PC-3 (cell line): ENCODE results near the gene ALDH16A1. TPM values are rescaled to one million over a fixed set of nuclear protein-coding genes. Genes with fewer than 3 reads are reported as not detected.

ENCODE experiments used
- ATAC-seq: fragments of 200-7000 bp; cut with Tn5 transposase; 2 replicates; pipeline ENCODE4 v1.9.1; 2020; ENCODE audit warnings: mild to moderate bottlenecking, moderate library complexity
- BruUV-seq: library from RNA; stranded (reverse); fragments of 400-500 nt; replicated peaks from 2 replicates; lab custom pipeline; 2021; lab: Mats Ljungman, UMichigan
- CTCF ChIA-PET: fragments of 300-600 bp; sonication (Branson Sonifier 250); formaldehyde crosslinking; loops from one replicate; lab custom pipeline; 2022; ENCODE audit warnings: antibody characterized with exemption; lab: Charles Lee
- POLR2A ChIA-PET: fragments of 300-600 bp; sonication (Branson Sonifier 250); formaldehyde crosslinking; loops from one replicate; lab custom pipeline; 2022; ENCODE audit warnings: antibody characterized with exemption; ENCODE audit not compliant: unreplicated experiment; lab: Charles Lee
- DNase-seq: peaks from one replicate; pipeline ENCODE4 v3.0.0-alpha.2; 2015
- H2AFZ ChIP-seq: fragments of 300-600 bp; sonication (generic); 2 replicates; pipeline ENCODE4 v1.6.0; 2016; ENCODE audit warnings: antibody characterized with exemption, low read length
- H3F3A ChIP-seq: fragments of 300-600 bp; sonication (generic); one replicate; pipeline ENCODE4 v1.6.0; 2017; ENCODE audit warnings: antibody characterized with exemption, low read length, control low read depth, mild to moderate bottlenecking; ENCODE audit not compliant: unreplicated experiment
- H3K27ac ChIP-seq: fragments of 300-600 bp; sonication (generic); 2 replicates; pipeline ENCODE4 v1.5.1; 2016; ENCODE audit warnings: mild to moderate bottlenecking, low read length
- H3K27me3 ChIP-seq: fragments of 300-600 bp; sonication (generic); 2 replicates; pipeline ENCODE4 v1.6.1; 2016; ENCODE audit warnings: low read length, mixed read lengths
- H3K36me3 ChIP-seq: fragments of 300-600 bp; sonication (generic); 2 replicates; pipeline ENCODE4 v1.6.1; 2016; ENCODE audit warnings: low read depth, mixed run types, low read length, mixed read lengths
- H3K4me1 ChIP-seq: fragments of 300-600 bp; sonication (generic); 2 replicates; pipeline ENCODE4 v1.5.1; 2016; ENCODE audit warnings: low read length; ENCODE audit not compliant: insufficient read depth
- H3K4me2 ChIP-seq: fragments of 300-600 bp; sonication (generic); 2 replicates; pipeline ENCODE4 v1.6.0; 2016; ENCODE audit warnings: low read length
- H3K4me3 ChIP-seq: fragments of 300-600 bp; sonication (generic); 2 replicates; pipeline ENCODE4 v1.5.1; 2016; ENCODE audit warnings: mild to moderate bottlenecking, low read length, mixed read lengths
- H3K79me2 ChIP-seq: fragments of 300-600 bp; sonication (generic); 2 replicates; pipeline ENCODE4 v1.6.1; 2017; ENCODE audit warnings: low read length, mixed read lengths
- H3K9ac ChIP-seq: fragments of 300-600 bp; sonication (generic); 2 replicates; pipeline ENCODE4 v1.6.0; 2016; ENCODE audit warnings: mild to moderate bottlenecking, low read length
- H3K9me2 ChIP-seq: fragments of 300-600 bp; sonication (generic); replicated peaks from 2 replicates; pipeline ENCODE4 v1.6.1; 2016; ENCODE audit warnings: mixed run types, low read length, mixed read lengths
- H3K9me3 ChIP-seq: fragments of 300-600 bp; sonication (generic); 2 replicates; pipeline ENCODE4 v1.6.1; 2016; ENCODE audit warnings: low read length, mixed read lengths
- H4K20me1 ChIP-seq: fragments of 300-600 bp; sonication (generic); 2 replicates; pipeline ENCODE4 v1.6.1; 2016; ENCODE audit warnings: low read length, mixed read lengths
- CTCF ChIP-seq: fragments of 300-600 bp; sonication (generic); conservative IDR thresholded peaks from 2 replicates; pipeline ENCODE4 v1.5.1; 2017; ENCODE audit warnings: antibody characterized with exemption, low read depth, mild to moderate bottlenecking, low read length
- EZH2 ChIP-seq: fragments of 300-600 bp; sonication (generic); IDR thresholded peaks from one replicate; pipeline ENCODE4 v1.6.1; 2017; ENCODE audit warnings: antibody characterized with exemption, mild to moderate bottlenecking, low read length; ENCODE audit not compliant: unreplicated experiment
- EZH2phosphoT487 ChIP-seq: fragments of 300-600 bp; sonication (generic); IDR thresholded peaks from 2 replicates; pipeline ENCODE4 v1.6.1; 2018; ENCODE audit warnings: mild to moderate bottlenecking, antibody characterized with exemption, low read length, borderline replicate concordance
- intact Hi-C: fragments of 100-400 bp; cut with micrococcal nuclease; formaldehyde crosslinking; loops from 2 replicates; pipeline ENCODE4 v1.9.0; 2023
- total RNA-seq: library from RNA; depleted of rRNA; stranded (reverse); fragments of >200 nt; gene quantifications from 2 replicates; pipeline ENCODE4 v1.2.3, GENCODE V29; 2014

ALDH16A1 gene
- total RNA-seq, 1 experiment from 2014 or later = not detected

GRCh38 chr19:49468199-49468598, 15.2 kb downstream of the ALDH16A1 start:
- TF ChIP-seq EZH2phosphoT487 (no peak), CTCF (no peak), EZH2 (no peak)
- no peaks in the 10 kb centered on the region for H3K9me2 ChIP-seq
- no TSS peak for BruUV-seq
- no peak overlapping the region for H2AFZ ChIP-seq
- H3K79me2 ChIP-seq = no peaks in the 10 kb centered on the region
- no peaks in the 10 kb centered on the region for H3K9me3 ChIP-seq
- ATAC-seq (no peak), DNase-seq (no peak)
- CTCF ChIA-PET = no interaction called here
- H4K20me1 ChIP-seq = no peaks in the 10 kb centered on the region
- H3F3A ChIP-seq = no peaks in the 10 kb centered on the region
- no peaks in the 10 kb centered on the region; the same call in 1 of the 2 replicates for H3K36me3 ChIP-seq
- no peaks in the 10 kb centered on the region for H3K4me1 ChIP-seq
- POLR2A ChIA-PET = no interaction called here
- no peak overlapping the region for H3K27ac ChIP-seq
- H3K4me2 ChIP-seq = no peak overlapping the region
- H3K4me3 ChIP-seq = no peak overlapping the region
- no peak overlapping the region for H3K9ac ChIP-seq
- no peaks in the 10 kb centered on the region for H3K27me3 ChIP-seq
- intact Hi-C loops = no loop called here

GRCh38 chr19:49468746-49469447, 15.9 kb downstream of the ALDH16A1 start:
- Histone ChIP-seq H3K27me3 (no peaks in the 10 kb centered on the region), H3K9ac (no peak overlapping the region), H3K27ac (no peak overlapping the region), H3F3A (no peaks in the 10 kb centered on the region), H3K4me2 (no peak overlapping the region), H3K4me3 (no peak overlapping the region), H3K36me3 (no peaks in the 10 kb centered on the region; the same call in 1 of the 2 replicates), H4K20me1 (no peaks in the 10 kb centered on the region), H3K9me2 (no peaks in the 10 kb centered on the region), H2AFZ (0 out of 2 replicates have a peak overlapping the region, but pooled peaks have one; percentile 29), H3K4me1 (no peaks in the 10 kb centered on the region), H3K79me2 (no peaks in the 10 kb centered on the region), H3K9me3 (no peaks in the 10 kb centered on the region)
- TF ChIP-seq EZH2 = no peak
- no peak for TF ChIP-seq EZH2phosphoT487
- no peak for TF ChIP-seq CTCF
- peak; percentile 77 for DNase-seq
- ChIA-PET CTCF (no interaction called here), POLR2A (no interaction called here)
- BruUV-seq = no TSS peak
- ATAC-seq = peak; percentile 75
- intact Hi-C loops = no loop called here
